Neutrophil (primary cell): Measurements from ENCODE around the gene MBD5.

ENCODE experiments used
- H3K27ac ChIP-seq: fragments of 200-600 bp; sonication (generic); 2 replicates; pipeline ENCODE4 v1.5.1; 2016; ENCODE audit warnings: mild to moderate bottlenecking, moderate library complexity
- H3K27me3 ChIP-seq: fragments of 200-600 bp; sonication (generic); 2 replicates; pipeline ENCODE4 v1.6.0; 2016; ENCODE audit warnings: mild to moderate bottlenecking
- H3K36me3 ChIP-seq: fragments of 200-600 bp; sonication (generic); 2 replicates; pipeline ENCODE4 v1.5.1; 2017
- H3K4me1 ChIP-seq, 2 experiments: fragments of 200-600 bp in 1 of 2; sonication (generic) in 1 of 2; 1 replicate in 1 of 2; 2 replicates in 1 of 2; pipeline versions ENCODE4 v1.5.1 to v1.6.1; 2013 to 2016; ENCODE audit warnings: low read depth in 1 of 2, low read length in 1 of 2, mild to moderate bottlenecking in 1 of 2, moderate library complexity in 1 of 2; ENCODE audit not compliant: control insufficient read depth in 1 of 2, insufficient read depth in 1 of 2
- H3K4me3 ChIP-seq, 2 experiments: fragments of 200-600 bp in 1 of 2; sonication (generic) in 1 of 2; 1 replicate in 1 of 2; 2 replicates in 1 of 2; pipeline ENCODE4 v1.5.1; 2013 to 2016; ENCODE audit warnings: low read depth in 1 of 2, low read length in 1 of 2, mild to moderate bottlenecking in 1 of 2, moderate library complexity in 1 of 2
- H3K9me3 ChIP-seq: fragments of 200-600 bp; sonication (generic); 2 replicates; pipeline ENCODE4 v1.5.1; 2016
- TF ChIP-seq, protein P1 (sequence below): fragments of 200-600 bp; sonication (generic); IDR thresholded peaks from 2 replicates; pipeline ENCODE4 v1.5.1; 2016; ENCODE audit warnings: antibody characterized with exemption

Gene MBD5

DNA sequence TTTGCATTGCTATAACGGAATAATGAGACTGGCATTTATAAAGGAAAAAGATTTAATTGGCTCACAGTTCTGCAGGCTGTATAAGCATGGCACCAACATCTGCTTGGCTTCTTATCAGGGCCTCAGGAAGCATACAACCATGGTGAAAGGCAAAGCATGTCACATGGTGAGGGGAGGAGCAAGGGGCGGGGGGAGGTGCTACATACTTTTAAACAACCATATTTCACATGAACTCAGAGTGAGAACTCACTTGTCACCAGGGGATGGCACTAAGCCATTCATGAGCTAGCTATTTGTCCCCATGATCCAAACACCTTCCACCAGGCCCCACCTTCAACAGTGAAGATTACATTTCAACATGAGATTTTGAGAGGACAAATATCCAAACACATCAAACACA is 188.7 kb downstream of the MBD5 start:
- H3K36me3 ChIP-seq, result no peaks in the 10 kb centered on the region
- no peak overlapping the region for H3K4me3 ChIP-seq
- H3K9me3 ChIP-seq, result no peaks in the 10 kb centered on the region
- no peaks in the 10 kb centered on the region for H3K27me3 ChIP-seq
- peaks cover 4 to 6% of the 10 kb centered on the region in 2 experiments for H3K4me1 ChIP-seq
- H3K27ac ChIP-seq, result no peak overlapping the region
- TF ChIP-seq, protein P1, sequence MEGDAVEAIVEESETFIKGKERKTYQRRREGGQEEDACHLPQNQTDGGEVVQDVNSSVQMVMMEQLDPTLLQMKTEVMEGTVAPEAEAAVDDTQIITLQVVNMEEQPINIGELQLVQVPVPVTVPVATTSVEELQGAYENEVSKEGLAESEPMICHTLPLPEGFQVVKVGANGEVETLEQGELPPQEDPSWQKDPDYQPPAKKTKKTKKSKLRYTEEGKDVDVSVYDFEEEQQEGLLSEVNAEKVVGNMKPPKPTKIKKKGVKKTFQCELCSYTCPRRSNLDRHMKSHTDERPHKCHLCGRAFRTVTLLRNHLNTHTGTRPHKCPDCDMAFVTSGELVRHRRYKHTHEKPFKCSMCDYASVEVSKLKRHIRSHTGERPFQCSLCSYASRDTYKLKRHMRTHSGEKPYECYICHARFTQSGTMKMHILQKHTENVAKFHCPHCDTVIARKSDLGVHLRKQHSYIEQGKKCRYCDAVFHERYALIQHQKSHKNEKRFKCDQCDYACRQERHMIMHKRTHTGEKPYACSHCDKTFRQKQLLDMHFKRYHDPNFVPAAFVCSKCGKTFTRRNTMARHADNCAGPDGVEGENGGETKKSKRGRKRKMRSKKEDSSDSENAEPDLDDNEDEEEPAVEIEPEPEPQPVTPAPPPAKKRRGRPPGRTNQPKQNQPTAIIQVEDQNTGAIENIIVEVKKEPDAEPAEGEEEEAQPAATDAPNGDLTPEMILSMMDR, result no peak

DNA sequence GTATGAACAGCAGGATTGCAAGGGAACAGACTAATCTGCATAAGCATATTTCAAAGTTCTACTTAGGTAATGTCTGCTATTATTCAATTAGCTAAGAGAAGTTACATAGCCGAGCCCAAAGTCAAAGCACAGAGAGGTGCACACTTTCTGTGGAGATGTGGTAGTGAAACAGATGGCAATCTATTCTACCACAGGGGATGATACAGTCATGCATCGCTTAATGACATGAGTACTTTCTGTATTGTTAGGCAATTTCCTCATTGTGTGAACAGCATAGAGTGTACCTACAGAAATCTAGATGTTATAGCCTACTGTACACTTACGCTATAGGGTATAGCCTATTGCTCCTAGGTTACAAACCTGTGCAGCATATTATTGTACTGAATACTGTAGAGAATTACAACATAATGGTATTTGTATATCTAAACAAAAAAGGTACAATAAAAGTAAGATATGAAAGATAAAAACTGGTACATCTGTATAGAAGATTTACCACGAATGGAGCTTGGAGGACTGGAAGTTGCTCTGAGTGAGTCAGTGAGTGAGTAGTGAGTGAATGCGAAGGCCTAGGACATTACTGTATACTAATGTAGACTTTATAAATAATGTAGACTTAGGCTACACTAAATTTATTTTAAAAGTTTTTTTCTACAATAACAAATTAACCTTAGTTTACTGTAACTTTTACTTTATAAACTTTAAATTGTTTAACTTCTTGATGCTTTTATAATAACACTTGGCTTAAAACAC is 197.6 kb downstream of the MBD5 start:
- H3K4me3 ChIP-seq, result no peak overlapping the region
- H3K27me3 ChIP-seq, result no peaks in the 10 kb centered on the region
- TF ChIP-seq, protein P1, result no peak
- peaks cover 6 to 9% of the 10 kb centered on the region in 2 experiments for H3K4me1 ChIP-seq
- no peak overlapping the region for H3K27ac ChIP-seq
- no peaks in the 10 kb centered on the region for H3K9me3 ChIP-seq
- H3K36me3 ChIP-seq, result no peaks in the 10 kb centered on the region

DNA sequence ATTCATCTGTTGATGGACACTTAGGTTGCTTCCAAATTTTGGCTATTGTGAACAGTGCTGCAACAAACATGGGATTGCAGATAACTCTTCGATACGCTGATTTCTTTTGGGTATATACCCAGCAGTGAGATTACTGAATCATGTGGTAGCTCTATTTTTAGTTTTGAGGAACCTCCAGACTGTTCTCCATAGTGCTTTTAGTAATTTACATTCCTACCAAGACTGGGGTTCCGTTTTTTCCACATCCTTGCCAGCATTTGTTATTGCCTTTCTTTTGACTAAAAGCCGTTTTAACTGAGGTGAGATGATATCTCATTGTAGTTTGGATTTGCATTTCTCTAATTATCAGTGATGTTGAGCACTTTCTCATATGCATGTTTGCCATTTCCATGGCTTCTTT is 200.3 kb downstream of the MBD5 start:
- no peaks in the 10 kb centered on the region for H3K36me3 ChIP-seq
- H3K4me3 ChIP-seq, result no peak overlapping the region
- TF ChIP-seq, protein P1, result no peak
- H3K4me1 ChIP-seq, result no peaks in the 10 kb centered on the region
- H3K27me3 ChIP-seq, result no peaks in the 10 kb centered on the region
- H3K27ac ChIP-seq, result no peak overlapping the region
- no peaks in the 10 kb centered on the region for H3K9me3 ChIP-seq

DNA sequence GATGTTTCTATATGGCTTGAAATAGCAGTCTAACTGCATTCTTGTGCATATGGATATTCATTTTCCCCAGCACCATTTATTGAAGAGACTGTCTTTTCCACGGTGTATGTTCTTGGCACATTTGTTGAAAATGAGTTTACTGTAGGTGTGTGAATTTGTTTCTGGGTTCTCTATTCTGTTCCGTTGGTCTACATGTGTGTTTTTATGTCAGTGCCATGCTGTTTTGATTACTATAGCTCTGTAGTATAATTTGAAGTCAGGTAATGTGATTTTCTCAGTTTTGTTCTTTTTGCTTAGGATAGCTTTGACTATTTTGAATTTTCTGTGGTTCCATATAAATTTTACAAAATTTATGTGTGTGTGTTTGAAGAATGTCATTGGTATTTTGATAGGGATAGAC is 201.0 kb downstream of the MBD5 start:
- no peaks in the 10 kb centered on the region for H3K9me3 ChIP-seq
- H3K27me3 ChIP-seq, result no peaks in the 10 kb centered on the region
- H3K4me1 ChIP-seq, result no peaks in the 10 kb centered on the region
- no peak overlapping the region for H3K27ac ChIP-seq
- no peaks in the 10 kb centered on the region for H3K36me3 ChIP-seq
- TF ChIP-seq, protein P1, result no peak
- H3K4me3 ChIP-seq, result no peak overlapping the region

DNA sequence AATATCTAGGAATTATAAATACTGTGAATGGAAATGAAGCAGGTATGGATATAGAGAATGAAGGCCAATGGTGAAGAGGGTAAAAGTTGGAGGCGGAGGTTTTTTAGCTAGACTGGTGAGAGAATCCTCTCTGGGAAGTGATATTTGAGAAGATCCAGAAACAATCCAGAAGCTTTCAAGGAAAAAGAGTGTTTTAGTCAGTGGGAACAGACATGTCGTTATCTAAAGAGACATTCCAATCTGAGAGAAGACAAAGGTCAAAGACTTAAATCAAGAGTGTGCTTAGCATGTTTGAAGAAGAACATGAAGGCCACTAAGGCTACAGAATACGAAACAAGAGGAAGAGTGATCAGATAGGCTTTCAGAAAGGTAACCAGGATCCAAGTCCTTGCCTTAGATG is 211.0 kb downstream of the MBD5 start:
- no peaks in the 10 kb centered on the region for H3K27me3 ChIP-seq
- H3K4me1 ChIP-seq, result no peaks in the 10 kb centered on the region
- TF ChIP-seq, protein P1, result no peak
- H3K4me3 ChIP-seq, result no peak overlapping the region
- H3K36me3 ChIP-seq, result peaks cover 3% of the 10 kb centered on the region
- no peak overlapping the region for H3K27ac ChIP-seq
- no peaks in the 10 kb centered on the region for H3K9me3 ChIP-seq
